SHP77 treated with DMSO at 0.1 percent for 48 hours (cell line): Measurements from ENCODE around the gene SUDS3.
A peak's percentile ranks its signal among the peaks of the same experiment; 100 is the strongest.
"Not testable (repeated sequence)": the region's sequence is repeated elsewhere in the genome, so short reads cannot be mapped to it uniquely, and the experiment has no call there.

Source experiments
- DNase-seq: peaks from one replicate; lab custom pipeline; 2025; lab: John Stamatoyannopoulos, UW

Gene SUDS3

GRCh38 chr12:118397708-118398440 lies 21.5 kb downstream of the SUDS3 start:
- DNase-seq = no peak

- no peak for DNase-seq
Observed at GRCh38 chr12:118398524-118398923, 22.2 kb downstream of the SUDS3 start.

- DNase-seq = no peak
Observed at GRCh38 chr12:118398940-118399339, 22.6 kb downstream of the SUDS3 start.

GRCh38 chr12:118402251-118402650 lies 25.9 kb downstream of the SUDS3 start:
- no peak for DNase-seq

GRCh38 chr12:118404876-118405521 lies 28.6 kb downstream of the SUDS3 start:
- peak; percentile 37 for DNase-seq

- DNase-seq = not testable (repeated sequence)
Observed at GRCh38 chr12:118408241-118408640, 31.9 kb downstream of the SUDS3 start.

GRCh38 chr12:118409834-118410233 lies 33.5 kb downstream of the SUDS3 start:
- no peak for DNase-seq

GRCh38 chr12:118417942-118418341 lies 41.6 kb downstream of the SUDS3 start:
- DNase-seq = no peak

- no peak for DNase-seq
Observed at GRCh38 chr12:118418385-118419057, 42.2 kb downstream of the SUDS3 start.

GRCh38 chr12:118420673-118421072 lies 44.3 kb downstream of the SUDS3 start:
- no peak for DNase-seq

- no peak for DNase-seq
Observed at GRCh38 chr12:118424884-118425283, 48.5 kb downstream of the SUDS3 start.

- DNase-seq = no peak
Observed at GRCh38 chr12:118425364-118425763, 49.0 kb downstream of the SUDS3 start.

GRCh38 chr12:118427819-118428218 lies 51.5 kb downstream of the SUDS3 start:
- no peak for DNase-seq

GRCh38 chr12:118428643-118429042 lies 52.3 kb downstream of the SUDS3 start:
- no peak for DNase-seq

GRCh38 chr12:118429688-118430383 lies 53.5 kb downstream of the SUDS3 start:
- no peak for DNase-seq

GRCh38 chr12:118430516-118430915 lies 54.2 kb downstream of the SUDS3 start:
- DNase-seq = no peak

GRCh38 chr12:118432812-118433545 lies 56.6 kb downstream of the SUDS3 start:
- DNase-seq = no peak

- no peak for DNase-seq
Observed at GRCh38 chr12:118436002-118436730, 59.8 kb downstream of the SUDS3 start.

- DNase-seq = no peak
Observed at GRCh38 chr12:118436986-118437385, 60.6 kb downstream of the SUDS3 start.

- no peak for DNase-seq
Observed at GRCh38 chr12:118439068-118439467, 62.7 kb downstream of the SUDS3 start.

GRCh38 chr12:118446247-118446646 lies 69.9 kb downstream of the SUDS3 start:
- no peak for DNase-seq
